HG02938 (cell line): ENCODE results near the gene CACNA1C.
"Not testable (repeated sequence)": the region's sequence is repeated elsewhere in the genome, so short reads cannot be mapped to it uniquely, and the experiment has no call there.

Source experiments
- ATAC-seq: cut with Tn5 transposase; IDR thresholded peaks from one replicate; pipeline ENCODE4 v1.9.1; 2021; ENCODE audit warnings: mild to moderate bottlenecking, moderate library complexity; ENCODE audit not compliant: unreplicated experiment

The CACNA1C gene

DNA sequence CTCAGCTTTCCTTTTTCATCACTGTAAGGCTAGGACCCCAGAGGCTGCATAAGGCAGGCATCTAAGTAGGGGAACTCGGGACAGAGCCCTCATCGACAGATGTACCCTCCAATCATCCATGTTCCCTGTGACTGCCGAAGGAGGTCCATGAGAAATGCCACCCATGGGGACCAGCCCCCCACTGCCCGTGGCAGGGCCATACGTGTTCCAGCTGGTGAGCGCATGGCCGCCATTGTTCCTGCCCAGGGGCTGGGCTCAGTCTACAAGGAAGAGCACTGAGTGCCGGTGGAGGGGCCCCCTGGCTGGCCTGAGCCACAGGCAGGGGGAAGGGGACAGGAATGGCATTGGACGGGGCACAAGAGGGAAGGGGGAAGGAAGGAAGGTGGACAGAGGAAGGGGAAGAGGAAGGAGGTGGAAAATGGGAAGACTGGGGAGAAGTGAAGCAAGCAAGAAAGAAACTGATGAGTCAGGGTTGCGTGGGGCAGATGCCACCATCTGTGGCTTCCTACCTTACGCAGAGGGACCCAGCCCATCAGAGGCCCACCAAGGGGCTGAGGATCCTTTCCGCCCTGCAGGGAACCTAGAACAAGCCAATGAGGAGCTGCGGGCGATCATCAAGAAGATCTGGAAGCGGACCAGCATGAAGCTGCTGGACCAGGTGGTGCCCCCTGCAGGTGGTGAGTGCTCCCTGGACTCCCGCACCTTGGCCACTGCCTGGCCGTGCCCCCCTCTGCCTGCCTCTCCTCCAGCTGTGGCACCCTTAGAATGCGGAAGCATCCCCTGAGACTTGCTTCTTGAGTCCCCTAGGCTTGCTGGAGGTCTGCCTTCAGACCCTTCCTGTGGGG lies 621.4 kb downstream of the CACNA1C start:
- no peak for ATAC-seq

DNA sequence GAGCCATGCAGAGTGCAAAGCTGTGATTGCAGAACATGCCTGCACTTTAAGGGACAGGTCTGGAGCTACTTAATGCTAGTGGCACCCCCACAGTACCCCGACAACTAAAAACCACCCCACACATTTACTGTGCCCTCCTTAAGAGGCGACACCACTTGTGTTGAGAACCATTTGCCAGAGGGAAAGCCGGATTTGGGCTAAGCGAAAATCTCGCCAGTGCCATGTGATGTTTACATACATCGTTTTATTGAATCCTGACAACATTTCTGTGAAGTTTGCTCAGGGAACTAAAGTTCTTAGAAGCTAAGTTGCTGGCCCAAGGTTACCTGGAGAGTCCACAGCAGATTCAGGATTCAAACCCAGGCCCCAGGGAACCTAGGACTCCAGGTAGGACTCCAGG lies 623.0 kb downstream of the CACNA1C start:
- no peak for ATAC-seq

DNA sequence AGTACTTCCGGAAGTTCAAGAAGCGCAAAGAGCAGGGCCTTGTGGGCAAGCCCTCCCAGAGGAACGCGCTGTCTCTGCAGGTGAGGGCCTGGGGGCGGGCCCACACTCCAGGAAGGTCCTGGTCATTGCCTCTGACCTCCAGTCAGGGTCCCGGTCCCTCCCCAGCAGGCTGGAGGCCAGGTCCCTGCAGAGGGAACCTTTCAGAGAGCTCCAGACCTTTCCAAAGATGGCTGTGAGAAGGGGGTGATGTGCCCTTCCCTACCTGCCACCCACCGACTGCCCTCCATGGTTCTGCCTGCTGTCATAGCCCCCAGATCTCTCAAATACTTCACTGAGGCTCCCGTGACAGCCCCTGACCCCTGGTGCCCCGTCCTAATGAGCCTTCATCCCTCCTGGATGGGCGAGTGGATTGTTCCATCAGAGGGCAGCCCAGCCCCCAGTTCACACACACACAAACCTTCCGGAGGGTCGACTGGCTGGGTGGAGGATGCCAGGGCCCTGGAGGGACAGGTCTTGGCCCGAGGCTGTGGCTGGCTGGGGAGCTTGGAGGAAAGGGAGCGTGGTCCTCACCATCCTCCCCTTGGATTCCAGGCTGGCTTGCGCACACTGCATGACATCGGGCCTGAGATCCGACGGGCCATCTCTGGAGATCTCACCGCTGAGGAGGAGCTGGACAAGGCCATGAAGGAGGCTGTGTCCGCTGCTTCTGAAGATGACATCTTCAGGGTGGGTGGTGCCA lies 624.5 kb downstream of the CACNA1C start:
- no peak for ATAC-seq

DNA sequence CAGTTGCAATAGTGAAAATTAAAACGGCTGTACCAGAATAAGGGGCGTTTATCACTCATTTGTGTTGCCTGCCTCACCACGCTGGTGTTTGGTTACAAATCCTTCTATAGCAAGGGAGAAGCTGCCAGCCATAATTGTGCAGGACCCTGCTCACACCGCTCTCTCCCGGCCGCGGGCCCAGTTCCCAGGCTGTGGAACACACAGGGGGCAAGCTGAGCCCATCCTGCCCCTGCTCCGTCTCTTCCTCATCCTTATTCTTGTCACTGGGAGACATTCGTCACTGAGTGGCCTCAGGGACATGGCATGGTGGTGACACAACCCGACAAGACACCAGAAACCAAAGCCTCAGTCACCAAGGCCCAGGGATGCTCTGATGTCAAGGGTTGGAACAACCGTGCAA lies 625.6 kb downstream of the CACNA1C start:
- ATAC-seq: no peak

DNA sequence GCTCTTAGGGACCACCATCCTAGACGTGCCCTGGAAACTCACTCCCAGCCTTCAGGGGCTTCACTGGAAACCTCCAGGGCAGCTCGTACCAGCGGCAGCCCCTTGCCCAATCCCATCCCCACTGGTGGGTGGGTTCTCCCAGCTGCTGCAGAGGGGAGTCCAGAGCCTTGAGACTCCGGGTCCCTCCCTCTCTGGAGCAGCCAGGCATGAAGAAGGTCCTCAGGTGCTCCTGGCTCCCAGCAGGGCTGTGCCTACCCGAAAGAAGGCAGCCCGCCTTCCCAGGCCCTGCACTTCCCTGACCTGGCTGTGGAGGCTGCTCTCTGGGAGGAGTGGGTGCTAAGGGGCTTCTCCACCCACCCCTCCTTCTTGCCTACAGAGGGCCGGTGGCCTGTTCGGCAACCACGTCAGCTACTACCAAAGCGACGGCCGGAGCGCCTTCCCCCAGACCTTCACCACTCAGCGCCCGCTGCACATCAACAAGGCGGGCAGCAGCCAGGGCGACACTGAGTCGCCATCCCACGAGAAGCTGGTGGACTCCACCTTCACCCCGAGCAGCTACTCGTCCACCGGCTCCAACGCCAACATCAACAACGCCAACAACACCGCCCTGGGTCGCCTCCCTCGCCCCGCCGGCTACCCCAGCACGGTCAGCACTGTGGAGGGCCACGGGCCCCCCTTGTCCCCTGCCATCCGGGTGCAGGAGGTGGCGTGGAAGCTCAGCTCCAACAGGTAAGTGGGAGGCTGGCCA lies 626.5 kb downstream of the CACNA1C start:
- no peak for ATAC-seq

DNA sequence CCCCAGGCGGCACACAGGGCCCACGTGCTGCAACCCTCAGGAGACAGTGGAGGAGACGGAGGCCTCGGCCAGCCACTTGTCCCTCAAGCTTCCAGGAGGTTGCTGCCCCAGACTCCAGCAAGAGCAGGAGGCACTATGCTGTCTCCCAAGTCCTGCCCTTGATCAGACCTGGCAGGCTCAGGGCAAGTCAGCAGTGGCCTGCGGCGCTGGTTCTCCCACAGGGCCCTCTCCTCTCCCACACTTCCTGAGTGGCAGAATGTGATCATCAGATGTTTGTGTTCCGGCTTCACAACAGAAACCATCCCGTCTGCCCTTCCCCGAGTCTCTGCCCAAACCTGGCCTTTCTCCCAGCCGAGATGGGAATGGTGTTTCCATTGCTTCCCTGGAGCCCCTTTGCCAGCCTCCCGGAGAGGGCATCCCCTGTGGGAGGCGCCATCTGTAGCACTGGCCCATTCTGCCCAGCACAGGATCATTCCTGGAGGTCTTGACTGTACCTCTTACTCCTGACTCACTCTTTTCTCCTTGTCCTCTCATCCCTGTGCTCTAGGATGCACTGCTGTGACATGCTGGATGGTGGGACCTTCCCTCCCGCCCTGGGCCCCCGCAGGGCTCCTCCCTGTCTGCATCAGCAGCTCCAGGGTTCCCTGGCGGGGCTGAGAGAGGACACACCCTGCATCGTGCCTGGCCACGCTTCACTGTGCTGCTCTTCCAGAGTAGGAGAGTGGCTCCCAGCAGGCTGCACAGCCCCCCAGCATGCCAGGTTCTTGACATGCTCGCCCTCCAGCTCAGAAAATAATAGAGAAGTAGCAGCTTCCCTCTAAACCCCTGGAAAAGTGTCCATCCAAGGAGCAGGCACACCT lies 627.3 kb downstream of the CACNA1C start:
- no peak for ATAC-seq

DNA sequence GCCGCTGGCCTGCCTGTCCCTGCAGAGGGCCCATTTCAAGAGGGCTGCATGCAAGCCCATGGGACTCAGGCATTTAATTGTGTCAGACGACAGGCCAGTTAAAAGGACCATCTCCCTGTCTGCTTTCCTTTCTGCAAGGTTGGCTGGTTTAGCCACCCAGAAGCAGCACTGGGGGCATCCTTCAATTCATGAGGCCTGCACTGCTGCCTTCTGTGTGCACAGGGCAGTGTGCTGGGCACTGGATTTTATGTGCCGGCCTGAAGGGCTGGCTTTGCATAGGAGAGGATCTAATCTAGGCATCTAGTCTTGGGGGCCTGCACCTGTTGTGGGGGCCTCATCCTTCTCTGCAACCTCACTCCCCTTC lies 627.9 kb downstream of the CACNA1C start:
- no peak for ATAC-seq

DNA sequence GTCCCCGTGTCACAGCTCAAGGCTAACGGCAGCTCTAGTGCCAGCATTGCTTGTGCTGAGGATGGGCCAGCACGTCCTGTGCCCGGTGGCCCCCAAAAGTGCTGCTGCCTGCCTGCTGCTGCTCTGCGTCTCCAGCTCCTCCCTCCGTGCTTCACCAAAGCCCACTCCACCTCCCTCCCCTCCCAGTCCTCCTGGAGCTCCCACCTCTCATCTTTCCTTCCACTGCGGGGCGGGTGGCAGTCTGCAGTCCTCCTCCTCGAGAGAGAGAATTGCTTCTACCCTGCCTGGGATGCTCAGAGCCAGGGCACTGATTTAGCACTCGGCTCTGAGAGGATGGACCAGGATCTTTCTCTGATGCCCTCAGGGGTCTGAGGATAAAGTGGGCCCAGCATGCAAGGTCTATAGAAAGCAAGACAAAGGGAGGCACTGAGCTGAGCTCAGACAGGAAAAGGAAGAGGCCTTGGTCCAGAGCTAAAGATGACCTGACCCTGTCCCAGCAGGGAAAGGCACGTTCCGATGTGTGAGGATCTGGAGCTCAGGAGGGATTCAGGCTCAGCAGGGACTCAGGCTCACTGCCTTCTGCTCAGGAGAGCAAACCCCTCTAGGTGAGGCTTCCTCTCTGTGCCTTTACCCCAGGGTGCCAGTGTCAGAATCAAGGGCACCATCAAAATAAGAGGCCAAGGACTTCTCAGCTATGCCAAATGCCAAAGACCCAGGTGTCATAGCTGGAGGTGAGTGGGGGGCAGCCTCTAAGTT lies 628.8 kb downstream of the CACNA1C start:
- ATAC-seq: no peak

DNA sequence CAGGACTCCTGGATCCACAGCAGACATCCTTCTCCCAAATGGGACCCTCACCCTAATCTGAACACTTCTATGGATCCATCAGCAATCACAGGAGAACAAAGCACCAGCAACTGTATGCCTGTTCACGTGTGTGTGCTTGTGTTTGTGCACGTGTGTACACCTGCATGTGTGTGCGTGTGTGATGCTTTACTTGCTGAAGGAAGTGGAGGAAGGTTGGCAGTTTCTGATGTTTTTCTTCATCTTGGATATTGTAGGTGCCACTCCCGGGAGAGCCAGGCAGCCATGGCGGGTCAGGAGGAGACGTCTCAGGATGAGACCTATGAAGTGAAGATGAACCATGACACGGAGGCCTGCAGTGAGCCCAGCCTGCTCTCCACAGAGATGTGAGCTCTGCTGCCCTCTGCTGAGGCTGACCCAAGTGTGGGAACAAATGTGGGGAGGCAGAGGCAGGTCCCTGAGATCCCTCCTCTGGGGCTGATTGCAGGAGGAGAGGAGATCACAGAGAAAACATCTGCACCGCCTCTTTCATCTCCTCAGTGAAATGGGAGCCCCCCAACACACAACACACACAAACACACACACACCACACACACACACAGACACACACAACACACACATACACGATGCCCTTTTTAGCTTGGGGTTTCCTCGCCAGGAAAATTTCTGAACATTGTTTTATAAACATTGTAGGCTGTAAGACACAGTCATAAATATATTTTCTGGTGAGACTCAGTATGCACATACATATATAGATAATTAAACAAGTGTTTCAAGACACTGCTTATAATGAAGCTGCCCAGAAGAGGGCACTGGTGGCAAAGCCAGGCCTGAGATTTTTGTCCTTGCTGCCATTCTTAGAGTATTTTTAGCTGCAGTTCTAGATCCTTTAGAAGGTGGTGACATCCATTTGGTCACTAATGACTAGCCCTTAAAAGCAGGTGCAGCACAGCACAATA lies 629.8 kb downstream of the CACNA1C start:
- ATAC-seq: no peak

DNA sequence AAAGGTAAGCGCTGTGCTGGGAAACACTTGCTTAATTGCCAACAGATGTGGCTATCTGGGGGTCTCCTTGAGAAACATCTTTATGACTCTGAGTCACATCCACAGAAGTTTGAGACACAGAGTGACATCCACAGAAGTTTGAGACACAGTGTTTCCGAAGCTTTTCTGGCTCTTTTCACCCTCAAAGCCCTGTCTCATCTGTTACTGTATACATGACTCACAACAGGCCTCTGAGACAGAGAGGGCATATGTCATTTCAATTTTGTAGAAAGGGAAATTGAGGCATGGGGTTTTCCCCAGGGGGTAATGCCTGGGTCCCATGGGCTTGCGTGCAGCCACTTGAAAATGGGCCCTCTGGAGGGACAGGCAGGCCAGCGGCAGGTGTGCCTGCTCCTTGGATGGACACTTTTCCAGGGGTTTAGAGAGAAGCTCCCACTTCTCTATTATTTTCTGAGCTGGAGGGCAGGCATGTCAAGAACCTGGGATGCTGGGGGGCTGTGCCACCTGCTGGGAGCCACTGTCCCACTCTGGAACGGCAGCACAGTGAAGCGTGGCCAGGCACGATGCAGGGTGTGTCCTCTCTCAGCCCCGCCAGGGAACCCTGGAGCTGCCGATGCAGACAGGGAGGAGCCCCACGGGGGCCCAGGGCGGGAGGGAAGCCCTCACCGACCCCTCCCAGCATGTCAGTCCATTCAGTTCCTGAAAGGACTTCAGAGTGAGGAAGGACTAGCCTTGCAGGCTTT lies 630.7 kb downstream of the CACNA1C start:
- ATAC-seq: no peak

DNA sequence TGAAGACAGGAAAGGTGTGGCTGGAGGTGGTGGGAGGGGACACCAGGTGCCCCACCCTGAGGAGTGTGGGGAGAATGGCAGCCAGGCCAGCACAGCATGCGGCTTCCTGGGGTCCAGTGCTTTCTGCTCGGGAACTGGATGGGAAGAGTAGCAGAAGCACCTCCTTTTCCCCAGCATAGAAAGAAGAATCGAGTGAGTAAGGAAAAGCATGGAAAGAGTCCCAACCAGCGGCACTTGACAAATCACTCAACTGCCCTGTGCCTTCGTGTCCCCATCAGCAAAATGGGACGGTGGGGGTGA lies 631.2 kb downstream of the CACNA1C start:
- not testable (repeated sequence) for ATAC-seq

DNA sequence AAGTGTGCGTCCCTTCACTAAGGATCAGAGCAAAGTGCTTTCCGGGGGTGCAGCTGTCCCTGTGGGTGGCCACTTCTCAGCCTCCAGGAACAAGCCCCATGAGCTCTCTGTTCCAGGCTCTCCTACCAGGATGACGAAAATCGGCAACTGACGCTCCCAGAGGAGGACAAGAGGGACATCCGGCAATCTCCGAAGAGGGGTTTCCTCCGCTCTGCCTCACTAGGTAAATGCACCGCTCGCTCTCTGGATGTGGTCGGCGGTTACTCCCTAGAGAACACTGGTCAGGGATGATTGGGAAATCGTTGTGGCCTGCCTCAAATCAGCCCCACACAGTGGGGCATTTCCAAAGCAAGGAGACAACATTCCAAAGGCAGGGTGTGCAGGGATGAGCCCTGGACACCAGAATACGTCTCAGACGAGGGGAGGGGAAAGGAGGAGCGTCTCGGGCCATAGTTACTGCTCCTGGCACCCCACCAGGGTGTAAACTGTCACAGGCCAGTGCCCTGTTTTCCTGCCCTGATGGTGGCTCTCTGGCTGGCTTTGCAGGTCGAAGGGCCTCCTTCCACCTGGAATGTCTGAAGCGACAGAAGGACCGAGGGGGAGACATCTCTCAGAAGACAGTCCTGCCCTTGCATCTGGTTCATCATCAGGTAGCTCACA lies 633.0 kb downstream of the CACNA1C start:
- not testable (repeated sequence) for ATAC-seq

DNA sequence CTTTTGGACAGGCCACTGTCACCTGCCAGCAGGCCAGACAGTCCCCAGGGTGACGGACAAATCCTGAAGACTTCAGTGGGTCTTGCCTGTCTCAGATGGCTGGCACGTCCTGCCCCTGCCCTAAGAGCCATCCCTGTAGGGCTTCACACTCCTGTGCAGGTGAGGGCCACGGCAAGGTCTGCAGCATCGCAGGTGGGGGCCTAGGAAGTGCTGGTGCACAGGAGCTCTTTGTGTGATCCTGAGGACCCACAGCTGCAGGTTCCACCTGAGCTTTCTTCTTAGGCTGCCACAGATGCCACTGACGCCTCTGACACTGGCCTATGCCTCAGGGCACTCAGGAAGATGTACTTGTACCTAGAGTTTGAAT lies 633.5 kb downstream of the CACNA1C start:
- ATAC-seq: no peak

DNA sequence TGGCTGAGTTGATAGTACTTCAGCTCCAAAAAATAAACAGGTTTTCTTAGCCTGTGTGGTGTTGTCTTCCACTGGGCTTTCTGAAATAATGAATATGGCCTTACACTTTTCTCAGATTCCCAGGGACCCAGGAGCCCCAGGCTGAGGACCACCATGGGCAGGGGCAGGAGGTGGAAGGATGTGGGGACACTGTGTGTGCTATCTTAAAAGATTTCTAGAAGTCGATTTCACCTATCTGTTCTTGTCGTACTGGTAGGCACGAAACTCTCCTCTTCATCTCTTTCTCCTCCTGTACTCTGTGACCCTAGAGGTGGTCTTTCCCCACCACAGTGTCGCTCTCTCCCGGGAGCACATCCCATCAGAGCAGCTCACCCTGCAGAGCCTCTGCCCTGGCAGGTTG lies 634.3 kb downstream of the CACNA1C start:
- ATAC-seq: no peak

DNA sequence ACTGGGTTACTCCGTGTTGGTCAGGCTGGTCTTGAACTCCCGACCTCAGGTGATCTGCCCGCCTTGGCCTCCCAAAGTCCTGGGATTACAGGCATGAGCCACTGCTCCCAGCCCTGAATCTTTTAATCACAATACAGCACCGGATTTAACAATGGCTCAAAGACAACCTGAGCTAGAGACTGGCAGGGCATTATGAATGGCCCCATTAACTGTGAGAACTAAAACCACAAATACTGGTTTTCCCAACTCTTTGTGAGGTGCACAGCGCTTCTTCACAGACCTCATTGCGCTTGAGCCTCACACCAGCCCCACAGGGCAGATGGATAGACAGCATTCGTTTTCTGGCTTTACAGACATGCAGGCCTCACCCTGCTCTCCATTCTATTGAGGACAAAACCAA lies 634.9 kb downstream of the CACNA1C start:
- ATAC-seq: no peak

DNA sequence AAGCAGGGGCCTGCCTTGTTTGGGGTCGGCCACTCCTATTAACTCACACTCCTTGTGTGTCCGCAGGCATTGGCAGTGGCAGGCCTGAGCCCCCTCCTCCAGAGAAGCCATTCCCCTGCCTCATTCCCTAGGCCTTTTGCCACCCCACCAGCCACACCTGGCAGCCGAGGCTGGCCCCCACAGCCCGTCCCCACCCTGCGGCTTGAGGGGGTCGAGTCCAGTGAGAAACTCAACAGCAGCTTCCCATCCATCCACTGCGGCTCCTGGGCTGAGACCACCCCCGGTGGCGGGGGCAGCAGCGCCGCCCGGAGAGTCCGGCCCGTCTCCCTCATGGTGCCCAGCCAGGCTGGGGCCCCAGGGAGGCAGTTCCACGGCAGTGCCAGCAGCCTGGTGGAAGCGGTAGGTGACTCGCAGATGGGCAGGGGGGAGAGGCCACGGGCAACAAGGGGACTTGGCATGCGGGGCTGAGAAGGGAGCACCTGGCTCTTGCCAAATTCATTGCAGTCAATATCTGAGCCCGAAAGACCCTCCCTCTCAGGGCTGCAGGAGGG lies 635.7 kb downstream of the CACNA1C start:
- no peak for ATAC-seq

DNA sequence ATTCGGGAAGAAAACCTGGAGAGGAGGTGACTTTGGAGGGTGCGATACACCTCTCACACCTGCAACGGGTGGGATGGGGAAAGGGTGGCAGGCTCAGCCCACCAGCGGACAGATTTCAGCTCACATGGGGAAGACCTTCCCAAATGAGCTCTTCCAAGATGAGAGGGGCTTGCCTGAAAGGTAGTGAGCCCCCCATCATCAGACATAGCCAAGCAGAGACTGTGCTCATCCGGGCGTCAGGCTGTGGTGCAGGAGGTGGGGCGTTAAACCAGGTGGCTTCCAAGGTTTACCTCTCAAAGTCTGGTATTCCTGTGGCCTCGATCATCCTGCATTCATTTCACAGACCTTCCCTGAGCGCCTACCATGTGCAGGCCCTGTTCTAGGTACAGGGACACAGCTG lies 636.6 kb downstream of the CACNA1C start:
- ATAC-seq: no peak

DNA sequence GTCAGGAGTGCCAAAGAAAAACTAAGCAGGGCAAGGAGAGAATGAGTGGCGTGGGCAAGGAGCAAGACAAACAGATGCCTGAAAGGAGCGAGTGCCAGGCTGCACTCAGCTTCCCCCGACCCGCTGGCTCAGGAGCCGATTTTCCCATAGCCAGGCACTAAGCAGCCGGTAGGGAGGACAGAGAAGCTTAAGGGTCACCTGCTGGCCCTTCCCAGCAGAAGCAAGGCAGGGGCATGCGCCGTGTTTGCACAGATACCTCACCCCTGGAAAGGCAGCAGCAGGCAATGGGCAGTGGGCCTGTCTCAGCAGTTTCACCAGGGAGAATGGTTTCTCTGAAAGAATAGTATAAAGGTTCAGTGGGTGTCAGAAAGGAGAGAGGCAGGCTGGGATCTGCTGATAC lies 637.1 kb downstream of the CACNA1C start:
- no peak for ATAC-seq
